ENCODE measurements around the gene FAM124A. TPM values are rescaled to one million over a fixed set of nuclear protein-coding genes. Genes with fewer than 3 reads are reported as not detected.

The FAM124A gene
- total and polyA plus RNA-seq, 10 of the 15 experiments (the other 5 are each of a cell fraction or from before 2014, with no cell fraction given), result not detected

- H3K36me3 ChIP-seq (ENCODE audit: control insufficient read depth in 2 of 2, insufficient read depth in 2 of 2, low read length in 1 of 2), result no peaks in the 10 kb centered on the region
- 18% methylated on average over 3 of the region's 3 CpGs for WGBS (ENCODE audit: insufficient coverage, insufficient replicate concordance, low lambda C conversion rate, missing lambda C conversion rate)
- ChIA-PET CTCF (interaction anchor here (0.6 to 7.3 kb wide), 5 partner anchors 15 to 512 kb away, joined by 3 to 242 read pairs (median 3); no protein-coding TSS in a partner anchor), SMC1A (ENCODE audit: uncharacterized antibody, unreplicated experiment) (interaction anchor here (5.2 to 6.2 kb wide), 2 partner anchors 158 to 512 kb away, joined by 49 to 112 read pairs; no protein-coding TSS in a partner anchor), POLR2A (no interaction called here), RAD21 (ENCODE audit: unreplicated experiment) (interaction anchor here (0.7 to 7.4 kb wide), 3 partner anchors 134 to 512 kb away, joined by 3 to 131 read pairs (median 66); no protein-coding TSS in a partner anchor)
- no peak overlapping the region for H3K4me3 ChIP-seq
- intact Hi-C loops (cut with micrococcal nuclease; ENCODE audit: unreplicated experiment) (no loop called here), in situ Hi-C loops (cut with MboI) (no loop called here)
- FAIRE-seq (no peak), ATAC-seq (no peak), DNase-seq (ENCODE audit: low read depth, low spot score) (no peak)
- H3K27ac ChIP-seq (ENCODE audit: control insufficient read depth, insufficient read depth), result no peak overlapping the region
- TF ChIP-seq ZZZ3 (IDR thresholded peaks at IDR 0.05; ENCODE audit: control insufficient read depth, insufficient read length, low read depth) (no peak), STAT3 (IDR thresholded peaks at IDR 0.05; ENCODE audit: low read depth, low read length) (no peak), IKZF1 (conservative IDR thresholded peaks at IDR 0.05) (no peak), FOS (IDR thresholded peaks at IDR 0.05; ENCODE audit: borderline replicate concordance, extremely low read depth, insufficient read length) (no peak), ZNF592 (IDR thresholded peaks at IDR 0.05) (no peak), EP300 (IDR thresholded peaks at IDR 0.05; ENCODE audit: borderline replicate concordance in 1 of 2, control insufficient read depth in 1 of 2, low read depth in 2 of 2, low read length in 2 of 2) (no peak), KAT2A (conservative IDR thresholded peaks at IDR 0.05; ENCODE audit: control insufficient read depth, low read depth, low read length) (no peak), FOXM1 (IDR thresholded peaks at IDR 0.05; ENCODE audit: low read depth, low read length) (no peak), MTA2 (IDR thresholded peaks at IDR 0.05; ENCODE audit: low read depth) (no peak), MTA3 (IDR thresholded peaks at IDR 0.05; ENCODE audit: borderline replicate concordance, low read length) (no peak), ETV6 (conservative IDR thresholded peaks at IDR 0.05 in 1 of 2, IDR thresholded peaks at IDR 0.05 in 1 of 2; ENCODE audit: borderline replicate concordance in 1 of 2, low read depth in 1 of 2) (no peak), PAX5 (IDR thresholded peaks at IDR 0.05; ENCODE audit: borderline replicate concordance, low read depth, low read length) (no peak), USF1 (IDR thresholded peaks at IDR 0.05; ENCODE audit: borderline replicate concordance, extremely low read length, insufficient read depth, low read depth, low read length) (no peak), CEBPB (IDR thresholded peaks at IDR 0.05; ENCODE audit: borderline replicate concordance in 1 of 2, low read depth in 2 of 2, low read length in 2 of 2) (no peak), MXI1 (IDR thresholded peaks at IDR 0.05; ENCODE audit: low read depth, low read length) (no peak), CREB1 (IDR thresholded peaks at IDR 0.05; ENCODE audit: low read depth) (no peak), TCF12 (IDR thresholded peaks at IDR 0.05; ENCODE audit: low read depth, low read length) (no peak), SUPT20H (IDR thresholded peaks at IDR 0.05; ENCODE audit: borderline replicate concordance, control insufficient read depth, low read depth, low read length) (no peak), PML (IDR thresholded peaks at IDR 0.05; ENCODE audit: low read length) (no peak)
- BruUV-seq (replicated peaks), result no TSS peak
- no peaks in the 10 kb centered on the region for H3K9me3 ChIP-seq (replicated peaks; ENCODE audit: control insufficient read depth, insufficient read depth, low read length)
- no peaks in the 10 kb centered on the region for H3K4me1 ChIP-seq (ENCODE audit: control insufficient read depth, insufficient read depth, low read length)
- no peaks in the 10 kb centered on the region; a peak in 2 of 4 replicates for H3K27me3 ChIP-seq (replicated peaks in 1 of 2; ENCODE audit: control insufficient read depth in 2 of 2, insufficient read depth in 2 of 2, low read length in 1 of 2)
- no peaks in the 10 kb centered on the region for H4K20me1 ChIP-seq (ENCODE audit: control insufficient read depth, insufficient read depth)
- H3K9ac ChIP-seq (ENCODE audit: control insufficient read depth, insufficient read depth, low read length), result no peak overlapping the region
- no peak overlapping the region for H3K4me2 ChIP-seq (ENCODE audit: control insufficient read depth, insufficient read depth)
- no peak overlapping the region for H2AFZ ChIP-seq (ENCODE audit: control insufficient read depth, low read depth, low read length)
- H3K79me2 ChIP-seq (ENCODE audit: control insufficient read depth, insufficient read depth, low read length), result no peaks in the 10 kb centered on the region
Measured at GRCh38 chr13:51284339-51284738, 62.1 kb downstream of the FAM124A start.

Data from GM12878 (cell line).